ES-I3 (cell line): Measurements from ENCODE around the gene CASP7.

Experiments used
- H3K36me3 ChIP-seq: 2 replicates; pipeline ENCODE4 v1.6.1; 2013; ENCODE audit warnings: mild to moderate bottlenecking, low read length, control low read depth, moderate library complexity; ENCODE audit not compliant: insufficient read depth
- H3K4me1 ChIP-seq: 2 replicates; pipeline ENCODE4 v1.6.1; 2013; ENCODE audit warnings: mild to moderate bottlenecking, control low read depth, low read length; ENCODE audit not compliant: insufficient read depth
- H3K9ac ChIP-seq: 2 replicates; pipeline ENCODE4 v1.6.1; 2013; ENCODE audit warnings: low read depth, mild to moderate bottlenecking, low read length, moderate library complexity
- H3K9me3 ChIP-seq: 2 replicates; pipeline ENCODE4 v1.6.1; 2013; ENCODE audit warnings: mild to moderate bottlenecking, low read length, moderate library complexity; ENCODE audit not compliant: control insufficient read depth, insufficient read depth

CASP7 gene

GRCh38 chr10:113679463-113680189 is at the start of gene CASP7:
CASP7 (plus strand) TSS chr10:113679912; CDS start chr10:113697494, 17,582 bp downstream.
- Histone ChIP-seq H3K9ac (peak within 1 kb of the TSS; percentile 70), H3K4me1 (no peaks in the 10 kb centered on the region), H3K36me3 (no peaks in the 10 kb centered on the region), H3K9me3 (no peaks in the 10 kb centered on the region)

DNA sequence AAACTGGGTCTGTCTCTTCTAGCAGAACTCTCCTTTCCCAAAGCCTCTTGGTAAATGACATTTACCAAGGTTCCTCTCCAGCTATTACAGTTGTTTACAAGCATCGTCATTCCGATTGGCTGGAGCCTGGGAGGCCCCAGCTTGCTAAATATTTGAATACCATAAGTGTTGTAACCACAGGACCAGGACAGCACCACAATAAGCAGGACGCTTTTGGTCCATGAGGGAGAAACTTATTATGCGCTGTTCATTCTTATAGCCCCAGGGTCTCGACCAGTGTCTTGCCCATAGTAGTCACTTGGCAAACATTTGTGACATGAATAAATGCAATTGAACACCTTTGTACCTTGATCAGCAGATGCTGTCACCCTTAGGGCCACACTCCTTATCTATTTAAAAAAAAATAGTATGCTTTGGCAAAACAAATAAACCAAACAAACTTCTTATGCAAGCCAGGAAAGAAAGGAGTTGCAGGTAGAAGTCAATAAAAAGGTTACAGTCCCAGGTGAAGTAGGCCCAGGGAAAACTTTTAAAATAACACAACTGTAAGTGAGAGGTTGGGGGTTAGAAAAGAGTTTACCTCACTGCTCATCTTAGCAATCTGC is 48.7 kb upstream of the CASP7 start:
- no peak overlapping the region for H3K9ac ChIP-seq
- no peaks in the 10 kb centered on the region for H3K36me3 ChIP-seq
- no peaks in the 10 kb centered on the region for H3K4me1 ChIP-seq
- no peaks in the 10 kb centered on the region for H3K9me3 ChIP-seq

- no peak overlapping the region for H3K9ac ChIP-seq
- no peaks in the 10 kb centered on the region for H3K4me1 ChIP-seq
- H3K36me3 ChIP-seq: no peaks in the 10 kb centered on the region
- no peaks in the 10 kb centered on the region for H3K9me3 ChIP-seq
Observed at GRCh38 chr10:113631684-113632367, 47.9 kb upstream of the CASP7 start.

DNA sequence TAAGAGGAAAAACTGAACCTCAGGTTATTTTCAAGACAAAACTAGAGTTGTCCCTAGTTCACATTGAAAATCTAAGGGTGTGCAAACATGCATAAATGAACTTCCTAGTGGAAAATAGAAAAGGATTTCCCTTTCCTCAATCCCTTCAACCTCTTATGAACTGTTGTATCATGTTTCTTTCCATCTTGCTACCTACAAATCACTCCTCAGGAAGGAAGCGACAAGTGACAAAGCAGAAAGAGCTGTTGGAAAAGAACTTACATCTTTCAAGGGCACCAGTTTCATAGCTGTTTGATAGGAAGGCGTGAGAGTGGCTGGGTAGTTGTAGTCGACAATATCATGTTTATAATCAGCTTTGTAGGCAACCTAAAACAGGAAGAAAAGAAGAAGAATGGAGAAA is 39.7 kb upstream of the CASP7 start:
- H3K9ac ChIP-seq: no peak overlapping the region
- no peaks in the 10 kb centered on the region for H3K36me3 ChIP-seq
- H3K9me3 ChIP-seq: no peaks in the 10 kb centered on the region
- H3K4me1 ChIP-seq: no peaks in the 10 kb centered on the region

- Histone ChIP-seq H3K9me3 (no peaks in the 10 kb centered on the region), H3K9ac (no peak overlapping the region), H3K4me1 (no peaks in the 10 kb centered on the region), H3K36me3 (no peaks in the 10 kb centered on the region)
Observed at GRCh38 chr10:113641702-113642101, 38.0 kb upstream of the CASP7 start.

- H3K36me3 ChIP-seq: no peaks in the 10 kb centered on the region
Observed at GRCh38 chr10:113643183-113643582, 36.5 kb upstream of the CASP7 start.

DNA sequence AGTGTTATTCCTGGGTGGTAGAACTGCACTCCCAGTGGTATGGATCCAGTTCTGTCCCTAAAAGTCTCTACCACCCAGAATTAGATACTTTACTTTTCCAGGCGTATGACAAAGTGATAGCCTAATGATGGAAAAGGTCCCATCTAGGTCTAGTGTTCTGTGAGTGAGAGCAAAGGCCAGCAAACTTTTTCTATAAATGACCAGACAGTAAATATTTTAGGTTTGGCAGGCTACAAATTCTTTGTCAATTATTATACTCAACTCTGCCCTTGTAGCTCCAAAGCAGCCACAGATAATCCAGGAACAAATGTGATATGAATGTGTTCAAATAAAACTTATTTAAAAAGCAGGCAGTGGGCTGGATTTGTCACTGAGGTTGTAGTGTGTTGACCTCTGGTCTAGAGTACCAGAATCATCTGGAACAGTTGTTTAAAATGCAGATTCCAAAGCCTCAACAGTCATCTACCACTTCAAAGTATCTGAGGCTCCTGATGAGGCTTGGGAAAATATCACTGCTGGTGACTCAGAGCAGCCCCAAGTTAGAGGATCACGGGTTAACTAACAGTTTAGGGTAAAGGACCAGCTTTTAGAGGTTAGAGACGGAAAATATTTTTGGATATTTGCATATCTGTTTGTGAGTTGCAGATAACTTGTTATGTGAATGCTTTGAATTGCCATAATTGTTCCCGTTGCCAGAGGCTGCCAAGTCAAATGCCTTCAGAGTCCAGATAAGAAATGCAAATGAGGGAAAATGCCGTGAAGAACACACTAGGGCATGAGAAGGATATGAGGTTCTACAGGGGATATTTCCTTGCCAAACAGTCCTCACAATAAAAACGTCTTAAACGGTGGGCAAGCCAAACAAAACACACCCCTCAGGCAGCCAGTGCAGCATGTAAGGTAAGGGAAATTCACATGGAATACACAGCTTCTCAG is 35.3 kb upstream of the CASP7 start:
- H3K9me3 ChIP-seq: no peaks in the 10 kb centered on the region
- no peaks in the 10 kb centered on the region for H3K4me1 ChIP-seq
- H3K36me3 ChIP-seq: no peaks in the 10 kb centered on the region
- H3K9ac ChIP-seq: no peak overlapping the region

More at GRCh38 chr10:113643183-113643582, 36.5 kb upstream of the CASP7 start:
- H3K4me1 ChIP-seq: no peaks in the 10 kb centered on the region
- no peaks in the 10 kb centered on the region for H3K9me3 ChIP-seq
- no peak overlapping the region for H3K9ac ChIP-seq

DNA sequence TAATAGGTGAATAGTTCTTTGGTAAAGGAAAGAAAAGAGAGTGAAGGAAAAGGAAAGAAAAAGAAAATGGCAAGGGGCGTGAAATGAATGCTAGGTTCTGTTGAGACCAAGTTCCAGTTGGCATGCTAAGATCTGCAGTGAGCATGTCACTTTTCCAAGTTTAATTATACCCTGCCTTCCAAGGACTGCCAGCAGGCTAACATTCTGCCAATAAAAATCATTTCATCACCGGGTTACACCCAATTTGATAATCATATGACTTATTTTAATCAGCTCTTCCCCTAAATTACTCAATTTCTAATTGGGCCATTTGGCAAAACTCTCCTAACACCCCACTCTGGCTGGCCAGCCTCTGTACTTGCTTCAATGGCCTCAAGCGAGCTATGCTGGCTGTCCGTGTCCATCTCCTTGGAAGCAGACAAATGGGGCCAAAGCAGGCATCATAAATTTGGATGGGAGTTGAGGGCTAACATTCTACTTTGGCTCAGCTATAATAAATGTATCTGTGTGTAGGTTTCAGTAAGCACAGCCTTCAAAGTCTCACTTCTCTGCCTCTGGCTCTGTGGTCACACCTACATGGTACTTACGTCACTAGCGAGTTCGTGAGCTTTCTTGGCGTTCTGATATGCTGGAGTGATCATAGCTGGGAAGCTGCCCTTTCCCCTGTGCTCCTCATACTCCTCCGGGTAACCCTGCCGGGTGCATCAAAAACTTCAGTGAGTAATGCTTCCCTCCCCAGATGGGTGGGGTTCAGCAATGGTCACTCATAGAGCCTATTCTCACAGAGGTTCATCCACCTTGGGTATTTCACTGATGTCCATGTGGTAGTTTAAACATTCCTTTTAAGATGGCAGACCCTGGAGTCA is 33.1 kb upstream of the CASP7 start:
- Histone ChIP-seq H3K36me3 (no peaks in the 10 kb centered on the region), H3K4me1 (no peaks in the 10 kb centered on the region), H3K9ac (no peak overlapping the region), H3K9me3 (no peaks in the 10 kb centered on the region)

- no peaks in the 10 kb centered on the region for H3K36me3 ChIP-seq
Observed at GRCh38 chr10:113647812-113648211, 31.9 kb upstream of the CASP7 start.

DNA sequence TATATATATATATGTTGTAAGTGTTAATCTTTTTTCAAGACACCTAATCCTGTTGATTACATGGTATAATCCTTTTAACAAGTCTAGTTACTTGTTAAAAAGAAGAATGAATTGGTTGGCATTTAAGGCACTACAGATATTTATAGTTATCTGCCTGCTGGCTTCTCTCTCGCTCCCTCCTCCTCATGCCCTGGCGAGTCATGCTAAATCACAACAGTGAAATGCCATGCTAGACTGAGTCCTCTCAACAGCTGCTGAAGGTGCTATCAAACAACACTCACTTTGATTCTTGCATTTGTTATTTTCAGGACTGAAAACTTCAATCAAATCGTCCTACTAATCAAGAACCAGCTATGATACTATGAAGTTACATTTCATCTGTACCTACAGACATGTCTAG is 31.2 kb upstream of the CASP7 start:
- no peaks in the 10 kb centered on the region for H3K4me1 ChIP-seq
- no peak overlapping the region for H3K9ac ChIP-seq
- H3K36me3 ChIP-seq: no peaks in the 10 kb centered on the region
- H3K9me3 ChIP-seq: no peaks in the 10 kb centered on the region

More at GRCh38 chr10:113647812-113648211, 31.9 kb upstream of the CASP7 start:
- Histone ChIP-seq H3K4me1 (no peaks in the 10 kb centered on the region), H3K9me3 (no peaks in the 10 kb centered on the region), H3K9ac (no peak overlapping the region)

DNA sequence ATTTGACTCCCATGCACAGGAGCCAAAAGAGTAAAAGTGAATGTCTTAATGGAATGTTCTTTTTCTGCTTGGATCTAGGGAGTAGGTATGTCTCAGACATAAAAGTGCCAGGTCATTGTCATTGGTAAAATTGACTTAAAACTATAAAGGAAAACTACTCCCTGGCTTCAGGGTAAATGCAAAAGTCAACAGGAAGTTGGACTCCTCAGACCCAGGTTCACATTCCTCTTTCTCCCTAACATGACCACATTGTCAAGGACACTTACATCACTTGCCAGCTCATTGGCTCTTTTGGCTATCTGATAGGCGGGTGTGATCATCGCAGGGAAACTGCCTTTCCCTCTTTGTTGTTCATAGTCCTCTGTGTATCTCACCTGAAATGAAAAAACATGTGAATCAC is 29.5 kb upstream of the CASP7 start:
- Histone ChIP-seq H3K9me3 (no peaks in the 10 kb centered on the region), H3K4me1 (no peaks in the 10 kb centered on the region), H3K9ac (no peak overlapping the region), H3K36me3 (no peaks in the 10 kb centered on the region)

- Histone ChIP-seq H3K9me3 (no peaks in the 10 kb centered on the region), H3K9ac (no peak overlapping the region), H3K4me1 (no peaks in the 10 kb centered on the region), H3K36me3 (no peaks in the 10 kb centered on the region)
Observed at GRCh38 chr10:113651021-113651420, 28.7 kb upstream of the CASP7 start.

- H3K9me3 ChIP-seq: no peaks in the 10 kb centered on the region
- H3K4me1 ChIP-seq: no peaks in the 10 kb centered on the region
- no peaks in the 10 kb centered on the region for H3K36me3 ChIP-seq
- H3K9ac ChIP-seq: no peak overlapping the region
Observed at GRCh38 chr10:113651898-113652297, 27.8 kb upstream of the CASP7 start.
